ENCODE measurements around the gene KRT33A.

GRCh38 chr17:41328207-41328606, 22.4 kb downstream of the KRT33A start:
- TF ChIP-seq POLR2AphosphoS5 (IDR thresholded peaks at IDR 0.05; ENCODE audit: low read depth) (no peak), REST (IDR thresholded peaks at IDR 0.05; ENCODE audit: unreplicated experiment) (no peak), ZNF331 (CRISPR knock-in tag; IDR thresholded peaks at IDR 0.05; ENCODE audit: low read depth) (no peak), CREB1 (CRISPR knock-in tag; IDR thresholded peaks at IDR 0.05; ENCODE audit: low read depth) (no peak), EZH2 (IDR thresholded peaks at IDR 0.05; ENCODE audit: low read depth, unreplicated experiment) (no peak), ZNF462 (CRISPR knock-in tag; IDR thresholded peaks at IDR 0.05) (no peak), EZH2phosphoT487 (IDR thresholded peaks at IDR 0.05; ENCODE audit: unreplicated experiment) (no peak), ETS1 (IDR thresholded peaks at IDR 0.05) (no peak)
- TF ChIP-seq, protein P1, sequence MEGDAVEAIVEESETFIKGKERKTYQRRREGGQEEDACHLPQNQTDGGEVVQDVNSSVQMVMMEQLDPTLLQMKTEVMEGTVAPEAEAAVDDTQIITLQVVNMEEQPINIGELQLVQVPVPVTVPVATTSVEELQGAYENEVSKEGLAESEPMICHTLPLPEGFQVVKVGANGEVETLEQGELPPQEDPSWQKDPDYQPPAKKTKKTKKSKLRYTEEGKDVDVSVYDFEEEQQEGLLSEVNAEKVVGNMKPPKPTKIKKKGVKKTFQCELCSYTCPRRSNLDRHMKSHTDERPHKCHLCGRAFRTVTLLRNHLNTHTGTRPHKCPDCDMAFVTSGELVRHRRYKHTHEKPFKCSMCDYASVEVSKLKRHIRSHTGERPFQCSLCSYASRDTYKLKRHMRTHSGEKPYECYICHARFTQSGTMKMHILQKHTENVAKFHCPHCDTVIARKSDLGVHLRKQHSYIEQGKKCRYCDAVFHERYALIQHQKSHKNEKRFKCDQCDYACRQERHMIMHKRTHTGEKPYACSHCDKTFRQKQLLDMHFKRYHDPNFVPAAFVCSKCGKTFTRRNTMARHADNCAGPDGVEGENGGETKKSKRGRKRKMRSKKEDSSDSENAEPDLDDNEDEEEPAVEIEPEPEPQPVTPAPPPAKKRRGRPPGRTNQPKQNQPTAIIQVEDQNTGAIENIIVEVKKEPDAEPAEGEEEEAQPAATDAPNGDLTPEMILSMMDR (conservative IDR thresholded peaks at IDR 0.05; ENCODE audit: low read depth in 2 of 2), result no peak

Data from GM23338 (cell line).